Thoracic aorta (tissue), 2 donors: ENCODE results near the gene UBE2F. TPM values are rescaled to one million over a fixed set of nuclear protein-coding genes. Genes with fewer than 3 reads are reported as not detected.
"Not testable (repeated sequence)": the region's sequence is repeated elsewhere in the genome, so short reads cannot be mapped to it uniquely, and the experiment has no call there.

Experiments
- ATAC-seq: fragments of 150-250 bp; one replicate; pipeline ENCODE4 v1.8.0; 2017; ENCODE audit warnings: low read depth; ENCODE audit not compliant: insufficient number of reproducible peaks, low FRiP score
- DNase-seq: peaks from one replicate; pipeline ENCODE4 v3.0.0-alpha.2; 2020; ENCODE audit warnings: low spot score
- H3K27ac ChIP-seq, 2 donors: fragments of 200-600 bp; sonication (generic); 1 replicate in 1 of 2; 2 replicates in 1 of 2; pipeline ENCODE4 v1.5.1; 2016; ENCODE audit warnings: mild to moderate bottlenecking in 2 of 2, moderate library complexity in 2 of 2
- H3K27me3 ChIP-seq: fragments of 200-600 bp; sonication (generic); replicated peaks from 2 replicates; pipeline ENCODE4 v1.6.0; 2016; ENCODE audit warnings: mild to moderate bottlenecking; ENCODE audit not compliant: insufficient read depth
- H3K36me3 ChIP-seq: fragments of 200-600 bp; sonication (generic); one replicate; pipeline ENCODE4 v1.5.1; 2016
- H3K4me1 ChIP-seq, 2 donors: fragments of 200-600 bp; sonication (generic); 1 replicate in 1 of 2; 2 replicates in 1 of 2; pipeline versions ENCODE4 v1.5.1 to v1.6.0; 2016; ENCODE audit warnings: low read depth in 2 of 2, mild to moderate bottlenecking in 1 of 2; ENCODE audit not compliant: control insufficient read depth in 1 of 2
- H3K4me3 ChIP-seq: fragments of 200-600 bp; sonication (generic); 2 replicates; pipeline ENCODE4 v1.5.1; 2016; ENCODE audit warnings: mild to moderate bottlenecking
- H3K9me3 ChIP-seq: fragments of 200-600 bp; sonication (generic); 2 replicates; pipeline ENCODE4 v1.5.1; 2016
- total RNA-seq, 2 donors: library from RNA; depleted of rRNA; stranded (reverse); fragments of >200 nt; gene quantifications; one replicate each; pipeline versions ENCODE4 v1.1.0 to v1.2.3, GENCODE V29; 2016
- TF ChIP-seq, protein P1 (sequence below): fragments of 200-600 bp; sonication (generic); IDR thresholded peaks from one replicate; pipeline ENCODE4 v1.5.1; 2019; ENCODE audit warnings: antibody characterized with exemption

UBE2F gene
- total RNA-seq, 2 donors from 2014 or later: 51.9 to 69.3 TPM

DNA sequence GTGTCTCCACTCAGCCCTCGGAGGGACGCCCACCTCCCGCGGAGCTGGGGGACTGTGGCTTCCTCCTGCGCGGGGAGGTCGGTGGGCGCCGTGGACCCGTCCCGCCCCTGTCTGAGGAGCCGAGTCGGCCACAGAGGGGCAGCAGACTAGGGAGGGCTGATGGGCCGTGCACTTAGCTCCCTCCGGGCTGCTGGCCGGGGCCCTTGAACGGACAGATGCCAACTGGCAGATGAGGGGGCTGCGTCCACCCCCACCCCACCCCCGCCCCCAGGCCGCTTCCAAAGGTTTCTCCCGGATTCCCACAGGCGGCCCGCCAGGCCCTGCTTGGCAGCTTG is 10.4 kb upstream of the UBE2F start:
- Histone ChIP-seq H3K9me3 (no peaks in the 10 kb centered on the region), H3K27me3 (no peaks in the 10 kb centered on the region), H3K36me3 (no peaks in the 10 kb centered on the region), H3K4me3 (peak overlapping the region; percentile 68), H3K4me1 (peaks cover 7 to 10% of the 10 kb centered on the region in 2 donors), H3K27ac (no peak overlapping the region)
- DNase-seq: no peak
- no peak for ATAC-seq
- TF ChIP-seq, protein P1, sequence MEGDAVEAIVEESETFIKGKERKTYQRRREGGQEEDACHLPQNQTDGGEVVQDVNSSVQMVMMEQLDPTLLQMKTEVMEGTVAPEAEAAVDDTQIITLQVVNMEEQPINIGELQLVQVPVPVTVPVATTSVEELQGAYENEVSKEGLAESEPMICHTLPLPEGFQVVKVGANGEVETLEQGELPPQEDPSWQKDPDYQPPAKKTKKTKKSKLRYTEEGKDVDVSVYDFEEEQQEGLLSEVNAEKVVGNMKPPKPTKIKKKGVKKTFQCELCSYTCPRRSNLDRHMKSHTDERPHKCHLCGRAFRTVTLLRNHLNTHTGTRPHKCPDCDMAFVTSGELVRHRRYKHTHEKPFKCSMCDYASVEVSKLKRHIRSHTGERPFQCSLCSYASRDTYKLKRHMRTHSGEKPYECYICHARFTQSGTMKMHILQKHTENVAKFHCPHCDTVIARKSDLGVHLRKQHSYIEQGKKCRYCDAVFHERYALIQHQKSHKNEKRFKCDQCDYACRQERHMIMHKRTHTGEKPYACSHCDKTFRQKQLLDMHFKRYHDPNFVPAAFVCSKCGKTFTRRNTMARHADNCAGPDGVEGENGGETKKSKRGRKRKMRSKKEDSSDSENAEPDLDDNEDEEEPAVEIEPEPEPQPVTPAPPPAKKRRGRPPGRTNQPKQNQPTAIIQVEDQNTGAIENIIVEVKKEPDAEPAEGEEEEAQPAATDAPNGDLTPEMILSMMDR: no peak

DNA sequence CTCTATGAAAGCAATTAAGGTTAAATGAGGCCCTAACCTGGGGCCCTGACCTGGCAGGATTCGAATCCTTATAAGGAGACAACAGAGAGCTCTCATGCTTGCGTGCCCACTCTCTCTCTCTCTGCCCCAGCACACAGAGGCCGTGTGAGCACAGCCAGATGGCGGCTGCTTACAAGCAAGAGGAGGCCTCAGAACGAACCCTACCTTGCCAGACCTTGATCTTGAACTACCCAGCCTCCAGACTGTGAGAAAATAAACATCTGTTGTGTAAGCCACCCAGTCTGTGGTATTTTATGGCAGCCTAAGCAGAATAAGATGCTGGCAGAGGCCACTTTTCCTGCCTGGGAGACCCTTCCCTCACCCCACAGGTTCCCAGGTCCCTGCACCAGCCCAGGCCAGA is 5.2 kb upstream of the UBE2F start:
- Histone ChIP-seq H3K9me3 (peaks cover 7% of the 10 kb centered on the region), H3K36me3 (no peaks in the 10 kb centered on the region), H3K4me3 (no peak overlapping the region), H3K4me1 (peaks cover 3 to 6% of the 10 kb centered on the region in 2 donors), H3K27ac (no peak overlapping the region), H3K27me3 (no peaks in the 10 kb centered on the region)
- DNase-seq (no peak), ATAC-seq (no peak)
- TF ChIP-seq, protein P1: no peak

DNA sequence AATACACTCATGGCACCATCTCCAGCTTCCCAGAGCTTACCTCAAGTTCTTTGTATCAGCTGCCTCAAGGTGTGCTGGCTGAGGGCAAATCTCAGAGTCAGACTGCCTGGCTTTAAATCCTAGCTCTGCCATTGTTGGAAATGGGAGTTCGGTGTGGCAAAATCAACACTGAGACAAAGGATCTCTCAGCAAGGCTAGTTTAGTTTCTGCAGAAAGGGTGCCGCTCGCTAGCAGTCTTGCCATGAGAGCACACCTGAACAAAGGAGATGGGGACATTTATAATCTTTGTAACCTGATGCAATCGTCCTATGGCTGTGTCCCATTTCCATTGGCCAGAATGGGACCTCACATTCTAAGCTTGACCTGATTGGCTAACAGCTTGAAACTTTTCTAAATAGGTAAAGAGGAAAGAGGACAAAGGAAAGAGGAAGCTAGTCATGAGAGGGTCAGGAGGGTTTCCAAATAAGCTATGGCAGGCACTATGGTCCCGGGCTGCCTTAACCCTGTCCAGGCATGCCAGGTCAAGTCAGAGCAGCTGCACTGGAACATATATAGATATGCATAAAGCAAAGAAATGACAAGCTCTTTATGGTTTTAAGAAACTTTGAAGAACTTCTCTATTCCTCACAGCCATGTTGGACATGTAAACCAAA is 4.3 kb upstream of the UBE2F start:
- DNase-seq (no peak), ATAC-seq (no peak)
- Histone ChIP-seq H3K36me3 (no peaks in the 10 kb centered on the region), H3K27me3 (no peaks in the 10 kb centered on the region), H3K4me3 (no peak overlapping the region), H3K9me3 (peaks cover 7% of the 10 kb centered on the region), H3K4me1 (peaks cover 3 to 6% of the 10 kb centered on the region in 2 donors), H3K27ac (no peak overlapping the region)
- TF ChIP-seq, protein P1: no peak

DNA sequence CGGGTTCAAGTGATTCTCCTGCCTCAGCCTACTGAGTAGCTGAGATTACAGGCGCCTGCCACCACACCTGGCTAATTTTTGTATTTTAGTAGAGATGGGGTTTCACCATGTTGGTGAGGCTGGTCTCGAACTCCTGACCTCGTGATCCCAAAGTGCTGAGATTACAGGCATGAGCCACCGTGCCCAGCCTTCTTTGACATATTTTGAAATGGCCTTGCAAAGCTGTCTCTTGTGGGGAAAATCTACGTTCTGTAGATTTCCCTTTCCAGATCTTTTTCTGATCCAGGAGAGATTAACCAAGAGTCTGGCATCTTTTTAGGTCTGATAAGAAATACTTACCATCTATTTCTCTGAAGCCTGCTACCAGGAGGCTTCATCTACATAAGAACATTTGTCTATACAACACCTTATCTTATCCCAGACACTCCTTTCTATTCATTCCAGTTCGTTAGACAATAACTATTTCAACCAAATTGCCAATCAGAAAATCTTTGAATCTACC is 3.3 kb upstream of the UBE2F start:
- peaks cover 11 to 16% of the 10 kb centered on the region in 2 donors for H3K4me1 ChIP-seq
- H3K27me3 ChIP-seq, H3K4me3 ChIP-seq, DNase-seq, H3K9me3 ChIP-seq, H3K36me3 ChIP-seq, ATAC-seq, H3K27ac ChIP-seq: not testable (repeated sequence)

DNA sequence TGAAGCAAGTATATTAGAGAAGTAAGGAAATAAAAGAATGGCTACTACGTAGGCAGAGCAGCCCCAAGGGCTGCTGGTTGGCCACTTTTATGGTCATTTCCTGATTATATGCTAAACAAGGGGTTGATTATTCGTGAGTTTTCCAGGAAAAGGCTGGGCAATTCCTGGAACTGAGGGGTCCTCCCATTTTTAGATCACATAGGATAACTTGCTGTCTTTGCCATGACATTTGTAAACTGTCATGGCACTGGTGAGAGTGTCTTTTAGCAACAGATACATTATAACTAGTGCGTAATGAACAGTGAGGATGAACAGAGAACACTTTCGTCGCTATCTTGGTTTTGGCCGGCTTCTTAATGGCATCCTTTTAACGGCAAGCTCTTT is 2.6 kb upstream of the UBE2F start:
- Histone ChIP-seq H3K36me3 (no peaks in the 10 kb centered on the region), H3K27me3 (no peaks in the 10 kb centered on the region), H3K9me3 (peaks cover 7% of the 10 kb centered on the region), H3K27ac (no peak overlapping the region), H3K4me3 (no peak overlapping the region), H3K4me1 (peaks cover 11 to 22% of the 10 kb centered on the region in 2 donors)
- DNase-seq: no peak
- TF ChIP-seq, protein P1: no peak
- ATAC-seq: no peak
